Prostate gland (tissue), 2 donors: ENCODE data around the gene CDH24. TPM values are rescaled to one million over a fixed set of nuclear protein-coding genes. Genes with fewer than 3 reads are reported as not detected.
"Not testable (repeated sequence)": the region's sequence is repeated elsewhere in the genome, so short reads cannot be mapped to it uniquely, and the experiment has no call there.

ENCODE experiments used
- DNase-seq: peaks from one replicate; pipeline ENCODE4 v3.0.0-alpha.2; 2019; ENCODE audit warnings: low spot score
- H3K27ac ChIP-seq, 2 donors: fragments of 200-600 bp; sonication (generic); 2 replicates each; pipeline ENCODE4 v1.5.1; 2017 to 2019
- H3K27me3 ChIP-seq: fragments of 200-600 bp; sonication (generic); replicated peaks from 2 replicates; pipeline ENCODE4 v1.5.1; 2019; ENCODE audit not compliant: insufficient read depth
- H3K36me3 ChIP-seq, 2 donors: fragments of 200-600 bp; sonication (generic); 1 replicate in 1 of 2; 2 replicates in 1 of 2; pipeline versions ENCODE4 v1.5.1 to v1.8.1; 2017 to 2019
- H3K4me1 ChIP-seq: fragments of 200-600 bp; sonication (generic); replicated peaks from 2 replicates; pipeline ENCODE4 v1.5.1; 2019
- H3K4me3 ChIP-seq, 2 donors: fragments of 200-600 bp; sonication (generic); 2 replicates each; pipeline ENCODE4 v1.5.1; 2017 to 2019
- H3K9me3 ChIP-seq: fragments of 200-600 bp; sonication (generic); 2 replicates; pipeline ENCODE4 v1.5.1; 2017
- POLR2A ChIP-seq: fragments of 450-650 bp; IDR thresholded peaks from one replicate; pipeline ENCODE4 v1.6.1; 2016; ENCODE audit warnings: antibody characterized with exemption, mild to moderate bottlenecking
- POLR2AphosphoS5 ChIP-seq: sonication (generic); formaldehyde crosslinking; IDR thresholded peaks from one replicate; pipeline ENCODE4 v1.6.1; 2017; ENCODE audit warnings: antibody characterized with exemption
- WGBS: methylation state at CpG from one replicate; pipeline ENCODE4 v1.1.5; 2018; 5-methylcytosine and 5-hydroxymethylcytosine counted together
- intact Hi-C: fragments of 100-400 bp; cut with DNase I; formaldehyde crosslinking; loops from one replicate; pipeline ENCODE4 v1.14.2; 2022
- total RNA-seq, 2 donors: library from RNA; depleted of rRNA; stranded (reverse); fragments of >200 nt; gene quantifications; one replicate each; pipeline ENCODE4 v1.1.0, GENCODE V29; 2016
- TF ChIP-seq, protein P1 (sequence below), 4 experiments: fragments of 200-600 bp in 2 of 4; fragments of 450-650 bp in 2 of 4; sonication (generic) in 2 of 4; IDR thresholded peaks; 1 replicate in 3 of 4; 2 replicates in 1 of 4; pipeline ENCODE4 v1.5.1; 2016 to 2019; ENCODE audit warnings: antibody characterized with exemption in 4 of 4, mild to moderate bottlenecking in 2 of 4, moderate library complexity in 2 of 4

The CDH24 gene
- total RNA-seq, 2 donors from 2014 or later: 4.0 to 7.2 TPM

DNA sequence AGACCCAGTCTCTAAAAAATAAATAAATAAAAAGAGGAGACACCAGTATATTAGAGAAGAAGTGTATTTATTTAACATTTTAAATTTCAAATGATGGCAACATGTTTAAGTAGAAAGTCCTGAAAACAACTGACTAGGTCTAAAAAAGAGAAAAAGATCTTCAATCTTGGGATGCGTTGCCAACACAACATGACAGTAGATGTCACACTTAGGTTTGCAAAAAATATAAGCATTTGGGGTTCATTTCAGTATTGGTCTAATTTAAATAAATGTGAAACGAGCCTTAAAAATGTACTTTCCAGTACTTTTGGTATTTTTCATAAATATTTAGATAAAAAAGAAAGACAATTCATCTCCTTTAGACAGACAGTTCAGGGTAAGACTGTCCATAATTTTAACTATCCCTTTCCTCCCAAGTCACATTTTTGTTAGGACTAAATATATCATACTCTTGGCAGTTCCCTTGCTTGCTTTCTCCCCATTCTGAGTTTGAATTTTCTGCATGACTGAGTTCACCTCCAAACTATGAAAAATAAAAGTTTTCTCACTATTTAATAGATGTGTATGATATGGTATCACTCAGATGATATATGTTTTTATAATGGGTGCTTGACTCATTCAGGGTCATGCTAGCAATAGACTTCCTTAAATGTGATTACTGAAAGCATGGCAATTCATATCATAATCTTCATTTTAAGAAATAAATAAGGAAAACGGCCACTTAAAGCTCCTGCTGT lies 51.7 kb downstream of the CDH24 start:
- TF ChIP-seq POLR2AphosphoS5 (no peak), POLR2A (no peak)
- TF ChIP-seq, protein P1, sequence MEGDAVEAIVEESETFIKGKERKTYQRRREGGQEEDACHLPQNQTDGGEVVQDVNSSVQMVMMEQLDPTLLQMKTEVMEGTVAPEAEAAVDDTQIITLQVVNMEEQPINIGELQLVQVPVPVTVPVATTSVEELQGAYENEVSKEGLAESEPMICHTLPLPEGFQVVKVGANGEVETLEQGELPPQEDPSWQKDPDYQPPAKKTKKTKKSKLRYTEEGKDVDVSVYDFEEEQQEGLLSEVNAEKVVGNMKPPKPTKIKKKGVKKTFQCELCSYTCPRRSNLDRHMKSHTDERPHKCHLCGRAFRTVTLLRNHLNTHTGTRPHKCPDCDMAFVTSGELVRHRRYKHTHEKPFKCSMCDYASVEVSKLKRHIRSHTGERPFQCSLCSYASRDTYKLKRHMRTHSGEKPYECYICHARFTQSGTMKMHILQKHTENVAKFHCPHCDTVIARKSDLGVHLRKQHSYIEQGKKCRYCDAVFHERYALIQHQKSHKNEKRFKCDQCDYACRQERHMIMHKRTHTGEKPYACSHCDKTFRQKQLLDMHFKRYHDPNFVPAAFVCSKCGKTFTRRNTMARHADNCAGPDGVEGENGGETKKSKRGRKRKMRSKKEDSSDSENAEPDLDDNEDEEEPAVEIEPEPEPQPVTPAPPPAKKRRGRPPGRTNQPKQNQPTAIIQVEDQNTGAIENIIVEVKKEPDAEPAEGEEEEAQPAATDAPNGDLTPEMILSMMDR (IDR thresholded peaks at IDR 0.05): no peak
- H3K36me3 ChIP-seq: no peaks in the 10 kb centered on the region
- intact Hi-C loops: no loop called here
- peaks cover 2% of the 10 kb centered on the region for H3K4me1 ChIP-seq
- H3K4me3 ChIP-seq: no peak overlapping the region
- H3K9me3 ChIP-seq: no peaks in the 10 kb centered on the region
- no peaks in the 10 kb centered on the region for H3K27me3 ChIP-seq
- WGBS: 84% methylated on average over 3 of the region's 3 CpGs
- H3K27ac ChIP-seq: no peak overlapping the region
- DNase-seq: no peak

DNA sequence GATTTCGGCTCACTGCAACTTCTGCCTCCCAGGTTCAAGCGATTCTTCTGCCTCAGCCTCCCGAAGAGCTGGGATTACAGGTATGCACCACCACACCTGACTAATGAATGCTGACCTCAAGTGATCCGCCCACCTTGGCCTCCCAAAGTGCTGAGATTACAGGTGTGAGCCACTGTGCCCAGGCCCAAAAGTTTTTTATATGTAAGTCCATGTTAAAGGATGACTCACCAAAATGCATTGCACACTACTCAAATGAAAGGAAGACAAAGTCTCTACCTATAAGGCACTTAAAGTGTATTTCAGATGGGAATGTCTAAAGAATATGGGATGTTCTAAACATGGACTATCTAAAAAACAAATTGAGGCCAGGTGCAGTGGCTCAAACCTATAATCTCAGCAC lies 53.0 kb downstream of the CDH24 start:
- DNase-seq, H3K36me3 ChIP-seq, H3K4me3 ChIP-seq, H3K4me1 ChIP-seq, H3K27ac ChIP-seq, H3K9me3 ChIP-seq, H3K27me3 ChIP-seq, intact Hi-C loops: not testable (repeated sequence)
- 94% methylated on average over 4 of the region's 4 CpGs for WGBS

DNA sequence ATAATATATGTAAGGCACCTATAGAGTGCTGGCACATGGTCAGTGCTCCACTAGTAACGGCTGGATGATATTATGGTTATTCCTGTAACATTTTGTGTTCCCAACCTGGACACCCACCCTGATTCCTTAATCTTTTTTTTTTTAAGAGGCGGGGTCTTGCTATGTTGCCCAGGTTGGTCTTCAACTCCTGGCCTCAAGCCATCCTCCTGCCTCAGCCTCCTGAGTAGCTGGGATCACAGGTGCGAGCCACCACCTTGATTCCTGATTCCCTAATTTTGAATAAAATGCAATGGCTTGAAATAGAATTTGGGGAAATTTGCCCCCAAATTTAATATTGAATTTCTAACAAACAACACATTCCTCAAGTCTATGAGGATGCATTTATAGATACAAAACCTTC lies 54.7 kb downstream of the CDH24 start:
- H3K4me1 ChIP-seq: no peaks in the 10 kb centered on the region
- H3K27ac ChIP-seq: no peak overlapping the region
- H3K27me3 ChIP-seq: no peaks in the 10 kb centered on the region
- WGBS: 93% methylated on average over 3 of the region's 3 CpGs
- TF ChIP-seq POLR2A: no peak
- no peak for TF ChIP-seq POLR2AphosphoS5
- TF ChIP-seq, protein P1 (IDR thresholded peaks at IDR 0.05): no peak
- H3K9me3 ChIP-seq: no peaks in the 10 kb centered on the region
- no peak overlapping the region for H3K4me3 ChIP-seq
- no peak for DNase-seq
- intact Hi-C loops: no loop called here
- H3K36me3 ChIP-seq: no peaks in the 10 kb centered on the region

DNA sequence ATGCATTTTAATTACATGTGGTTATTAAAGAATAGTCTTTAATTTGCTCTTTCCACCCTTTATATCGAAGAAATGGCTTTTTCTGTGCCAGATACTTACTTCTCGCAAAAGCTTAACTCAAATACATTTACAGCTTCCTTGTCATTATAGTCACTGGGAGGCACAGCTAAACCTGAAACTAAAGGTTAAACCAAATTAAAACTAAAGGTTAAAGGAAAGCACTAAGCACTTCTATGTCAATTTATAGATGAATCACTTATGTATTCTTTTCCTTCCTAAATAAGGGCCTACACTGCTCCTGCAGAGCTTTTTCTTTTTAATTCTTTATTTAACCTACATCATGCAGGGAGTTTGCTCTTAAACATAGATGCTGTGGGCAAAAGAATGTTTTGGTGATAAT lies 56.5 kb downstream of the CDH24 start:
- no peak for DNase-seq
- no peaks in the 10 kb centered on the region for H3K9me3 ChIP-seq
- intact Hi-C loops: no loop called here
- TF ChIP-seq POLR2AphosphoS5 (no peak), POLR2A (no peak)
- TF ChIP-seq, protein P1 (IDR thresholded peaks at IDR 0.05): no peak
- no peaks in the 10 kb centered on the region for H3K4me1 ChIP-seq
- H3K36me3 ChIP-seq: no peaks in the 10 kb centered on the region
- WGBS: 78% methylated on average over 2 of the region's 2 CpGs
- H3K27ac ChIP-seq: no peak overlapping the region
- no peaks in the 10 kb centered on the region for H3K27me3 ChIP-seq
- no peak overlapping the region for H3K4me3 ChIP-seq

DNA sequence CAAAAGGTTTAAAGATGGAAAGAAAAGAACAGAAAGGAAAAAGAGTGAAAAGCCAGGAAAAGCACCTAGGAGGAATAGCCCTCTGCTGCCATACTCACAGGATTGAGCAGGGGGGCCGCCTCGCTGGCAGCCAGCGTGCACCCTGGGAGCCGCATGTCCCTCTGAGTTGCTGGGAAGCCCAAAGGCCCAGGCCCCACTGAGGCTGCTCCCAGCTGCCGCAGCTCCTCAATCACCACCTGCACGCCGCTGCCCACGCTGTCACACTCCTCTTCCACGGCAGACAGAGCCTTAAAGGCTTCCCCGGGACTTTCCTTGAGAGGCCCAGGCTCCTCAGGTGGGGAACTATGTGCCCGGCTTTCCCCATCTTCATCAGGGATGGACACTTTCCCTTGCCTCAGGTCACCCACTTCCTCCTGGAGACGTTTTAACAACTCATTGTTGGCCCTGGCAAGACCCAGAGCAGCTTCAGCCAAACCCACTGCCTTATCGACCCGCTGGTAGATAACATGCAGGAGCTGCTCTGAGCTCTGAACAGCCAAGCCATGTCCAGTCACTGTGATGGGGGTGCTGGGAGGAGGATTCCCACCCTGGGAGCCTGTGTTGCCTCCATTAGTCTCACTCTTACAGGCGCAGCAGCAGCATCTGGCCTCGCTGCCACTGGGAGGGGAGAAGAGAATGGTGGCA lies 58.8 kb downstream of the CDH24 start:
- Histone ChIP-seq H3K4me3 (no peak overlapping the region), H3K27me3 (no peaks in the 10 kb centered on the region), H3K36me3 (no peaks in the 10 kb centered on the region), H3K27ac (no peak overlapping the region), H3K4me1 (no peaks in the 10 kb centered on the region), H3K9me3 (no peaks in the 10 kb centered on the region)
- DNase-seq: no peak
- no peak for TF ChIP-seq POLR2A
- TF ChIP-seq, protein P1 (IDR thresholded peaks at IDR 0.05): no peak
- no peak for TF ChIP-seq POLR2AphosphoS5
- intact Hi-C loops: no loop called here
- WGBS: 83% methylated on average over 16 of the region's 16 CpGs
